Measurements from ENCODE around the gene PI4KA. TPM values are rescaled to one million over a fixed set of nuclear protein-coding genes. Genes with fewer than 3 reads are reported as not detected.

Gene PI4KA
- total and polyA plus RNA-seq, 2 experiments from 2014 or later: 17.1 to 38.1 TPM

GRCh38 chr22:20764471-20764720, 94.2 kb downstream of the PI4KA start (continued):
- TF ChIP-seq, protein P1, sequence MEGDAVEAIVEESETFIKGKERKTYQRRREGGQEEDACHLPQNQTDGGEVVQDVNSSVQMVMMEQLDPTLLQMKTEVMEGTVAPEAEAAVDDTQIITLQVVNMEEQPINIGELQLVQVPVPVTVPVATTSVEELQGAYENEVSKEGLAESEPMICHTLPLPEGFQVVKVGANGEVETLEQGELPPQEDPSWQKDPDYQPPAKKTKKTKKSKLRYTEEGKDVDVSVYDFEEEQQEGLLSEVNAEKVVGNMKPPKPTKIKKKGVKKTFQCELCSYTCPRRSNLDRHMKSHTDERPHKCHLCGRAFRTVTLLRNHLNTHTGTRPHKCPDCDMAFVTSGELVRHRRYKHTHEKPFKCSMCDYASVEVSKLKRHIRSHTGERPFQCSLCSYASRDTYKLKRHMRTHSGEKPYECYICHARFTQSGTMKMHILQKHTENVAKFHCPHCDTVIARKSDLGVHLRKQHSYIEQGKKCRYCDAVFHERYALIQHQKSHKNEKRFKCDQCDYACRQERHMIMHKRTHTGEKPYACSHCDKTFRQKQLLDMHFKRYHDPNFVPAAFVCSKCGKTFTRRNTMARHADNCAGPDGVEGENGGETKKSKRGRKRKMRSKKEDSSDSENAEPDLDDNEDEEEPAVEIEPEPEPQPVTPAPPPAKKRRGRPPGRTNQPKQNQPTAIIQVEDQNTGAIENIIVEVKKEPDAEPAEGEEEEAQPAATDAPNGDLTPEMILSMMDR (conservative IDR thresholded peaks at IDR 0.05; ENCODE audit: low read depth in 2 of 2): no peak
- no peak for TF ChIP-seq STAT1 (IDR thresholded peaks at IDR 0.05; ENCODE audit: unreplicated experiment)
- TF ChIP-seq ZNF331 (CRISPR knock-in tag; IDR thresholded peaks at IDR 0.05; ENCODE audit: low read depth): no peak

DNA sequence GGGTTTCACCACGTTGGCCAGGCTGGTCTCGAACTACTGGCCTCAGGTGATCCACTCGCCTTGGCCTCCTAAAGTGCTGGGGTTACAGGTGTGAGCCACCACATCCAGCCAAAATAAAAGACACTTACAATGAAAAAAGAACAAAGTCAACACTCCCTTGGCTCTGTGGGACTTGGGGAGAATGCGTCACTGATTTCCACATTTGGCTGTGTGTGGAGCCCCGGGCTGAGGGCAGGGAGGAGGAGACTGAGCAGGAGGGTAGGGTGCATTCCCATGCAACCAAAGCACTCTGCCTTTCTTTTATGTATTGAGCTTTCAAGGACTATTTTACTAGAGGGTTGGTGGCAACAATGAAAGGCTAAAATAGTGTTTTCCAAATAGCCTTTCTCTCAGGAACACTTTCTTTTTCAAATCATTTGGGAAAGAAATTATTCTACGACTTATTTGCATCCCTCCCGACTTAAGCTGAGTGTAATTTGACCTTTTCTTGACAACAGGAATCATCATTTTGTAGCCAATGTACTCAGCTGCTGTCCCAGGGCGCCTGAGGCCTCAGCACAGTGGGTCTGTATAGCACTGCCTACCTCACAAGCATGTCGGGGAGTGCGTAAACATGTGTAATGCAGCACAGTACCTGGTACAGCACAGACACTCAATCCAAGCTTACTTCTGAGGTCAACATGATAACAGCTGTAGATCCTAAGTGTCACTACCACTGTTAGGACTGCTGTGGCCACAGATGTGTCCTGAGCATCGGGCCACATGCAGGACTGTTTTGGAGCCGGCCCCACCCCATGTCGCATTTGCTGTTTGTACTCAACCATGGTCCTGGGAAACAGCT, 94.8 kb downstream of the PI4KA start:
- ATAC-seq (no peak), DNase-seq (ENCODE audit: low spot score) (no peak)
- Histone ChIP-seq H3K36me3 (ENCODE audit: insufficient read depth) (no peaks in the 10 kb centered on the region), H3F3A (replicated peaks; ENCODE audit: low read depth) (no peaks in the 10 kb centered on the region), H3K4me1 (ENCODE audit: insufficient read depth) (no peaks in the 10 kb centered on the region), H3K79me2 (replicated peaks; ENCODE audit: insufficient read depth) (no peaks in the 10 kb centered on the region), H3K27ac (ENCODE audit: low read depth) (no peak overlapping the region), H3K9me2 (ENCODE audit: insufficient read depth) (no peaks in the 10 kb centered on the region), H4K20me1 (replicated peaks; ENCODE audit: insufficient read depth) (no peaks in the 10 kb centered on the region), H3K4me3 (no peak overlapping the region), H2AFZ (no peak overlapping the region), H3K27me3 (ENCODE audit: insufficient read depth) (no peaks in the 10 kb centered on the region), H3K4me2 (no peak overlapping the region)
- no peaks in the 10 kb centered on the region for H3K4me1 Mint-ChIP-seq
- no peaks in the 10 kb centered on the region for H3K9me3 Mint-ChIP-seq
- no peaks in the 10 kb centered on the region for H3K27me3 Mint-ChIP-seq (ENCODE audit: insufficient read depth, low read depth, poor library complexity)
- H3K27ac Mint-ChIP-seq: no peak overlapping the region; the same call in 1 of the 2 replicates
- no peak overlapping the region for H3K4me3 Mint-ChIP-seq
- H3K36me3 Mint-ChIP-seq (ENCODE audit: low read depth): peaks cover 9% of the 10 kb centered on the region
- TF ChIP-seq POLR2AphosphoS5 (IDR thresholded peaks at IDR 0.05; ENCODE audit: low read depth) (no peak), ZNF114 (CRISPR knock-in tag; IDR thresholded peaks at IDR 0.05) (no peak), ZNF331 (CRISPR knock-in tag; IDR thresholded peaks at IDR 0.05; ENCODE audit: low read depth) (no peak), JUNB (IDR thresholded peaks at IDR 0.05; ENCODE audit: unreplicated experiment) (no peak), STAT1 (IDR thresholded peaks at IDR 0.05; ENCODE audit: unreplicated experiment) (no peak), NANOG (IDR thresholded peaks at IDR 0.05; ENCODE audit: borderline replicate concordance) (no peak), CREB1 (CRISPR knock-in tag; IDR thresholded peaks at IDR 0.05; ENCODE audit: low read depth) (no peak), REST (IDR thresholded peaks at IDR 0.05; ENCODE audit: unreplicated experiment) (no peak), ETS1 (IDR thresholded peaks at IDR 0.05) (no peak), EZH2phosphoT487 (IDR thresholded peaks at IDR 0.05; ENCODE audit: unreplicated experiment) (no peak)
- TF ChIP-seq, protein P2, sequence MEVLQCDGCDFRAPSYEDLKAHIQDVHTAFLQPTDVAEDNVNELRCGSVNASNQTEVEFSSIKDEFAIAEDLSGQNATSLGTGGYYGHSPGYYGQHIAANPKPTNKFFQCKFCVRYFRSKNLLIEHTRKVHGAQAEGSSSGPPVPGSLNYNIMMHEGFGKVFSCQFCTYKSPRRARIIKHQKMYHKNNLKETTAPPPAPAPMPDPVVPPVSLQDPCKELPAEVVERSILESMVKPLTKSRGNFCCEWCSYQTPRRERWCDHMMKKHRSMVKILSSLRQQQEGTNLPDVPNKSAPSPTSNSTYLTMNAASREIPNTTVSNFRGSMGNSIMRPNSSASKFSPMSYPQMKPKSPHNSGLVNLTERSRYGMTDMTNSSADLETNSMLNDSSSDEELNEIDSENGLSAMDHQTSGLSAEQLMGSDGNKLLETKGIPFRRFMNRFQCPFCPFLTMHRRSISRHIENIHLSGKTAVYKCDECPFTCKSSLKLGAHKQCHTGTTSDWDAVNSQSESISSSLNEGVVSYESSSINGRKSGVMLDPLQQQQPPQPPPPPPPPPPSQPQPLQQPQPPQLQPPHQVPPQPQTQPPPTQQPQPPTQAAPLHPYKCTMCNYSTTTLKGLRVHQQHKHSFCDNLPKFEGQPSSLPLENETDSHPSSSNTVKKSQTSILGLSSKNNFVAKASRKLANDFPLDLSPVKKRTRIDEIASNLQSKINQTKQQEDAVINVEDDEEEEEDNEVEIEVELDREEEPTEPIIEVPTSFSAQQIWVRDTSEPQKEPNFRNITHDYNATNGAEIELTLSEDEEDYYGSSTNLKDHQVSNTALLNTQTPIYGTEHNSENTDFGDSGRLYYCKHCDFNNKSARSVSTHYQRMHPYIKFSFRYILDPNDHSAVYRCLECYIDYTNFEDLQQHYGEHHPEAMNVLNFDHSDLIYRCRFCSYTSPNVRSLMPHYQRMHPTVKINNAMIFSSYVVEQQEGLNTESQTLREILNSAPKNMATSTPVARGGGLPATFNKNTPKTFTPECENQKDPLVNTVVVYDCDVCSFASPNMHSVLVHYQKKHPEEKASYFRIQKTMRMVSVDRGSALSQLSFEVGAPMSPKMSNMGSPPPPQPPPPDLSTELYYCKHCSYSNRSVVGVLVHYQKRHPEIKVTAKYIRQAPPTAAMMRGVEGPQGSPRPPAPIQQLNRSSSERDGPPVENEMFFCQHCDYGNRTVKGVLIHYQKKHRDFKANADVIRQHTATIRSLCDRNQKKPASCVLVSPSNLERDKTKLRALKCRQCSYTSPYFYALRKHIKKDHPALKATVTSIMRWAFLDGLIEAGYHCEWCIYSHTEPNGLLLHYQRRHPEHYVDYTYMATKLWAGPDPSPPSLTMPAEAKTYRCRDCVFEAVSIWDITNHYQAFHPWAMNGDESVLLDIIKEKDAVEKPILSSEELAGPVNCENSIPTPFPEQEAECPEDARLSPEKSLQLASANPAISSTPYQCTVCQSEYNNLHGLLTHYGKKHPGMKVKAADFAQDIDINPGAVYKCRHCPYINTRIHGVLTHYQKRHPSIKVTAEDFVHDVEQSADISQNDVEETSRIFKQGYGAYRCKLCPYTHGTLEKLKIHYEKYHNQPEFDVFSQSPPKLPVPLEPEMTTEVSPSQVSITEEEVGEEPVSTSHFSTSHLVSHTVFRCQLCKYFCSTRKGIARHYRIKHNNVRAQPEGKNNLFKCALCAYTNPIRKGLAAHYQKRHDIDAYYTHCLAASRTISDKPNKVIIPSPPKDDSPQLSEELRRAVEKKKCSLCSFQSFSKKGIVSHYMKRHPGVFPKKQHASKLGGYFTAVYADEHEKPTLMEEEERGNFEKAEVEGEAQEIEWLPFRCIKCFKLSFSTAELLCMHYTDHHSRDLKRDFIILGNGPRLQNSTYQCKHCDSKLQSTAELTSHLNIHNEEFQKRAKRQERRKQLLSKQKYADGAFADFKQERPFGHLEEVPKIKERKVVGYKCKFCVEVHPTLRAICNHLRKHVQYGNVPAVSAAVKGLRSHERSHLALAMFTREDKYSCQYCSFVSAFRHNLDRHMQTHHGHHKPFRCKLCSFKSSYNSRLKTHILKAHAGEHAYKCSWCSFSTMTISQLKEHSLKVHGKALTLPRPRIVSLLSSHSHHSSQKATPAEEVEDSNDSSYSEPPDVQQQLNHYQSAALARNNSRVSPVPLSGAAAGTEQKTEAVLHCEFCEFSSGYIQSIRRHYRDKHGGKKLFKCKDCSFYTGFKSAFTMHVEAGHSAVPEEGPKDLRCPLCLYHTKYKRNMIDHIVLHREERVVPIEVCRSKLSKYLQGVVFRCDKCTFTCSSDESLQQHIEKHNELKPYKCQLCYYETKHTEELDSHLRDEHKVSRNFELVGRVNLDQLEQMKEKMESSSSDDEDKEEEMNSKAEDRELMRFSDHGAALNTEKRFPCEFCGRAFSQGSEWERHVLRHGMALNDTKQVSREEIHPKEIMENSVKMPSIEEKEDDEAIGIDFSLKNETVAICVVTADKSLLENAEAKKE (CRISPR knock-in tag; IDR thresholded peaks at IDR 0.05): no peak
